Measurements from ENCODE around the gene MYLK3.

The MYLK3 gene

GRCh38 chr16:46721885-46722284 is 26.3 kb downstream of the MYLK3 start:
- TF ChIP-seq CTCF (conservative IDR thresholded peaks at IDR 0.05) = no peak
- no peak overlapping the region for H3K27ac ChIP-seq

- no peak overlapping the region for H3K27ac ChIP-seq
- no peak for TF ChIP-seq CTCF (conservative IDR thresholded peaks at IDR 0.05)
Observed at GRCh38 chr16:46720619-46721018, 27.5 kb downstream of the MYLK3 start.

GRCh38 chr16:46719528-46719927 is 28.6 kb downstream of the MYLK3 start:
- no peak overlapping the region for H3K27ac ChIP-seq
- no peak for TF ChIP-seq CTCF (conservative IDR thresholded peaks at IDR 0.05)

DNA sequence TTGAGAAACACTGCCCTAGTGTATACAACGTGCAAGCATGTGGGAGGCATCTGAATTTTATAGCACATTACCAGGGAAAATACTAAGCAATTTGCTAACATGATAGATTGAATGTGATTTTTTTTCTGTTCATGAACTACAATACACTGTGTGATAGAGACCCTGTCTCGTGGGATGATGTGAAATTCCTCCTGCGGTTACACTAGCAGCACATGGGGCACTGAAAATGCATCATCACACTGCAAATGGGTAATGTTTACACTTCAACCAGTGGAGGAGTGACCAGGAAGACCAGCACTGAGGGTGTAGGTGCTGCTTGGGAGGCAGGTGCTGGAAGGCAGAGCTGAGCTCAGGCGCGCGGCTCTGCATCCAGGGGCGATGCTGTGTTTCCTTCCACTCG is 29.9 kb downstream of the MYLK3 start:
- no peak overlapping the region for H3K27ac ChIP-seq
- no peak for TF ChIP-seq CTCF (conservative IDR thresholded peaks at IDR 0.05)

GRCh38 chr16:46717692-46718091 is 30.5 kb downstream of the MYLK3 start:
- TF ChIP-seq CTCF (conservative IDR thresholded peaks at IDR 0.05) = no peak
- H3K27ac ChIP-seq = no peak overlapping the region

- no peak overlapping the region for H3K27ac ChIP-seq
- TF ChIP-seq CTCF (conservative IDR thresholded peaks at IDR 0.05) = no peak
Observed at GRCh38 chr16:46715769-46716305, 32.3 kb downstream of the MYLK3 start.

DNA sequence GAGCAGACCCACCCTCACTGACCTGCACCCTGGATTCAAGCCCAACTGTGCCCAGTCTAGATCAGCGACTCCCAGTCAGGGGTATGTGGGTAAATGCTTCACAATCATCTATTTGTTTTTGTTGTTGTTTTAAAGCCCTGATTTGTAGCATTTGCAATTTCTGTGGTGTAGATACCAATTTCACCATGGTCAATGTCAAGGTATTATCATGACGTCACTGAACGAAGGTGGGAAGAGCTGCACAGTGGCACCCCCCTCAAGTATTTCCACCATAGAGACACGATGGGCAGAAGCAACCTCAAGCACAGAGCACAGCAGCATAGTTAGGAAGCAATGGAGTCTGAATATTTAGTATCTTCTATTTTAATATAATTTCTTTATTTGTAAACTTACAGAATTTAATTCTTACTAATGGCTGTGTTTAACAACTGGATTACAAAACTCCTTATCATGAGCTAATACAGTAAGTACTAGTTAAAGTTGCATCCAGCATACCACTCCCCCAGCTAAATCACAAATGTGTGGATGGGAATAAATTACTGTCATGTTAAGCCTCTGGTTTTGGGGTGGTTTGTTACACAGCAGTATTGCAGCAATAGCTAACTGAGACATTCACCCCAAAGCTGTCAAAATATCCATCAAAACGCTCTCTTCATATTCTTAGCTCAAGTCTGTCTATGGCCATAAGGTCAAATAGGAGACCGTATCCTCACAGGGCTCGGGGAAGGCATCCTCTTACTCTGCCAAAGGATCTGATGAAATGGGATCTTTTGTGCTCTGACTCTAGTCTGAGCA is 33.1 kb downstream of the MYLK3 start:
- H3K27ac ChIP-seq = no peak overlapping the region
- TF ChIP-seq CTCF (conservative IDR thresholded peaks at IDR 0.05) = no peak
